NB4 (cell line): Measurements from ENCODE around the gene RGSL1.

ENCODE experiments used
- DNase-seq: peaks from one replicate; pipeline ENCODE4 v3.0.0; 2010; ENCODE audit warnings: low read depth
- H3K4me3 ChIP-seq: one replicate; pipeline ENCODE4 v1.5.1; 2011; ENCODE audit warnings: mild to moderate bottlenecking, low read depth, low read length, moderate library complexity
- CTCF ChIP-seq: IDR thresholded peaks from one replicate; pipeline ENCODE4 v1.5.1; 2012; ENCODE audit warnings: low read depth, low read length
- MAX ChIP-seq: IDR thresholded peaks from 2 replicates; pipeline ENCODE4 v1.6.1; 2011; ENCODE audit warnings: low read depth, low read length
- MYC ChIP-seq: IDR thresholded peaks from 2 replicates; pipeline ENCODE4 v1.6.1; 2011; ENCODE audit warnings: low read depth, low read length
- POLR2A ChIP-seq: IDR thresholded peaks from 2 replicates; pipeline ENCODE4 v1.6.1; 2011; ENCODE audit warnings: mild to moderate bottlenecking; ENCODE audit not compliant: insufficient read length; ENCODE audit errors: extremely low read depth

Gene RGSL1

GRCh38 chr1:182570611-182570970, 120.6 kb downstream of the RGSL1 start:
- H3K4me3 ChIP-seq: no peak overlapping the region
- no peak for TF ChIP-seq MAX
- no peak for TF ChIP-seq MYC
- TF ChIP-seq CTCF: no peak
- TF ChIP-seq POLR2A: no peak
- no peak for DNase-seq

GRCh38 chr1:182574156-182574555, 124.2 kb downstream of the RGSL1 start:
- no peak for TF ChIP-seq MAX
- TF ChIP-seq MYC: no peak
- TF ChIP-seq POLR2A: no peak
- TF ChIP-seq CTCF: no peak
- no peak overlapping the region for H3K4me3 ChIP-seq
- DNase-seq: no peak

- H3K4me3 ChIP-seq: no peak overlapping the region
- DNase-seq: peak; percentile 43
- TF ChIP-seq POLR2A (no peak), CTCF (no peak), MYC (no peak), MAX (no peak)
Observed at GRCh38 chr1:182575540-182576149, 125.7 kb downstream of the RGSL1 start.

- DNase-seq: no peak
- no peak for TF ChIP-seq MYC
- no peak for TF ChIP-seq POLR2A
- TF ChIP-seq CTCF: no peak
- TF ChIP-seq MAX: no peak
- no peak overlapping the region for H3K4me3 ChIP-seq
Observed at GRCh38 chr1:182580736-182581135, 130.8 kb downstream of the RGSL1 start.

- no peak for TF ChIP-seq MYC
- no peak for TF ChIP-seq POLR2A
- TF ChIP-seq MAX: no peak
- TF ChIP-seq CTCF: no peak
- H3K4me3 ChIP-seq: no peak overlapping the region
- no peak for DNase-seq
Observed at GRCh38 chr1:182584746-182585145, 134.8 kb downstream of the RGSL1 start.
